ENCODE data around the gene KCNMB2. TPM values are rescaled to one million over a fixed set of nuclear protein-coding genes. Genes with fewer than 3 reads are reported as not detected.

The KCNMB2 gene
- total RNA-seq, 2 experiments from 2014 or later = not detected

- ChIA-PET CTCF (no interaction called here), POLR2A (no interaction called here)
- Mint-ChIP-seq H3K27me3 (no peaks in the 10 kb centered on the region), H3K4me3 (no peak overlapping the region), H3K4me1 (no peaks in the 10 kb centered on the region), H3K36me3 (ENCODE audit: low read depth) (no peaks in the 10 kb centered on the region), H3K9me3 (peaks cover 13% of the 10 kb centered on the region), H3K27ac (no peak overlapping the region)
- DNase-seq = no peak
Measured at GRCh38 chr3:178646186-178646862, 110.1 kb downstream of the KCNMB2 start.

DNA sequence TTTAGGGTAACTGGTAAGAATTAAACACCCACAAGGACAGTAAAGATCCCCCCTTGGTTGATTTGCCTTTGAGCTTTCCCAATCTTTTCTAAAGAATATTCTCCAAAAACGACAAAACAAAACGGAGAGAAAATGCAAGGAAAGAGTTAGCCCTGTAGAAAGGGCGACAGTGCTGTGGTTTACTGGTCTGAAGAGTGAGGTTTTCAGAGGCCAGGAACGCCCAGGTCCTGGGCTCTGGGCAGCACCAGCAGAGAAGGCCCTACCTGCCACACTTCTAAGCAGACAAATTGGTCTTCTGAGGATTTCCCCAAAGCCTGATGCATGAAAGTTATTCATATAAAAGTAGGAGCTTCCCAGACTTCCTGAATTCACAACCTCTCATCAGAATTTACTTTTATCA, 119.3 kb downstream of the KCNMB2 start:
- no peak for DNase-seq
- Mint-ChIP-seq H3K4me3 (no peak overlapping the region), H3K27me3 (no peaks in the 10 kb centered on the region), H3K9me3 (peaks cover 3% of the 10 kb centered on the region), H3K27ac (no peak overlapping the region), H3K4me1 (no peaks in the 10 kb centered on the region), H3K36me3 (ENCODE audit: low read depth) (no peaks in the 10 kb centered on the region)
- POLR2A ChIA-PET = no interaction called here
- CTCF ChIA-PET = interaction anchor here (0.5 kb wide), 1 partner anchor 1045 kb away, joined by 4 read pairs; no protein-coding TSS in a partner anchor

DNA sequence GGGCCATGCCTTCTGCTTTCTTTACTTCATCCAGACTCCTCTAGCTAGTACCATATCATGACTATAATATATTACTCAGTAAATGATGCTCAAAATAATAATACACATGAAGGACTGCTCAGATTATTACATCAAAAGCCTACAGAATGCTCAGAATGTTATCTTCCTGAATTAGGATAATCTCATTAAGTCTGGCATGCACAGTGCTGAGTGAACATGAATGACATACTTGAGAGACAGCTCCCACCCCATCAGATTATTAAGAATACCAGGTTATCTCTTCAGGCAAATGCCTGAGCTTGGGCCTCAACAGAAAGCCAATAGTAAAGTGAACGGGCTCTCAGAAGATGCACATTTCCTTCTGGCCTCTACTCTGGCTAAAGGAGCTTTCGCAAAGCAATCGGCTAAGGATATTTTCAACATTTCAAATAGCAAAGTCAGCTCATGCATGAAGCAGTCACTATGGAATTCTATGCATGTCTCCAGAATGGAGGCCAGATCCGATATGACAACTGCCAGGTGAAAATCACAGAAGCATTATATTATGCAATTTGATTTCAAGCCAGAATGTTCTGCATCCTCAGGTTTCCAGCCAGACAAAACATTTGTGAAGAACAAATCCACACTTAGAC, 122.6 kb downstream of the KCNMB2 start:
- ChIA-PET POLR2A (no interaction called here), CTCF (no interaction called here)
- no peak for DNase-seq
- no peaks in the 10 kb centered on the region for H3K27me3 Mint-ChIP-seq
- H3K36me3 Mint-ChIP-seq (ENCODE audit: low read depth) = no peaks in the 10 kb centered on the region
- H3K27ac Mint-ChIP-seq = no peak overlapping the region
- H3K4me1 Mint-ChIP-seq = no peaks in the 10 kb centered on the region
- H3K4me3 Mint-ChIP-seq = no peak overlapping the region
- H3K9me3 Mint-ChIP-seq = no peaks in the 10 kb centered on the region

DNA sequence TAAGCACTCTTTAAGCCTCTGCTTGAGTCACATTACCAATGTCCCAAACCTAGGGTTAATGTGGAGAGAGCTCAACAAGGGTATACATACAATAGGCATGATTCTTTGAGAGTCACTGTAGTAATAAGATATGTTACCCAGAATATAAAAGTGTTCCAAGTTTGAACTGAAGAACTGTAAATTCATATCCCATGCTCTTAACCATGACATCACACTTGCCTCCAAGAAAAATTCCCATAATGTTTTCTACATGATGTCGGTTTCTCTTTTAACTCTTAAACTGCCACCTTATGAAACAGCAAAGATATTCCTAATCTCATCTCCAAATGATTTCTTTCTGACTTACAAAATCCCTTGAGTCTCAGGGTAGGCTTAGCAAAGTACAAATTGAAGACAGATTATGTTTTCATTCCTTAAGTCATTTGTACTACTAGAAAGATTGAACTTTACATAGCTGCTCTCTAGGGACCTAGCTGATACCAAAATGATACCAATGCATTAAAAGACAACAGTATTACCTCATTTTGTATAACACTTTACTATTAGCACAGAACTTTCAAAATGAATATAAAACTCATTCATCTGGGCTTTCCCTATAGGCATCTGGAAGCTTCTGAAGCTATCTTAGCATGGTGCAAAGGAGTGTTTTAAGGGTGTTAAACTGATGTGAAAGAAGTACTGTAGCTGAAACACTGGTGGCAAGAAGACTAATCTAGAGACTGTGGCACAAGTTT, 127.1 kb downstream of the KCNMB2 start:
- no peaks in the 10 kb centered on the region for H3K36me3 Mint-ChIP-seq (ENCODE audit: low read depth)
- H3K4me1 Mint-ChIP-seq = no peaks in the 10 kb centered on the region
- no peak overlapping the region for H3K27ac Mint-ChIP-seq
- ChIA-PET CTCF (no interaction called here), POLR2A (no interaction called here)
- peaks cover 7% of the 10 kb centered on the region for H3K27me3 Mint-ChIP-seq
- H3K4me3 Mint-ChIP-seq = no peak overlapping the region
- H3K9me3 Mint-ChIP-seq = no peaks in the 10 kb centered on the region
- no peak for DNase-seq

- no peak overlapping the region for H3K4me3 Mint-ChIP-seq
Measured at GRCh38 chr3:178665747-178666146, 129.5 kb downstream of the KCNMB2 start.

DNA sequence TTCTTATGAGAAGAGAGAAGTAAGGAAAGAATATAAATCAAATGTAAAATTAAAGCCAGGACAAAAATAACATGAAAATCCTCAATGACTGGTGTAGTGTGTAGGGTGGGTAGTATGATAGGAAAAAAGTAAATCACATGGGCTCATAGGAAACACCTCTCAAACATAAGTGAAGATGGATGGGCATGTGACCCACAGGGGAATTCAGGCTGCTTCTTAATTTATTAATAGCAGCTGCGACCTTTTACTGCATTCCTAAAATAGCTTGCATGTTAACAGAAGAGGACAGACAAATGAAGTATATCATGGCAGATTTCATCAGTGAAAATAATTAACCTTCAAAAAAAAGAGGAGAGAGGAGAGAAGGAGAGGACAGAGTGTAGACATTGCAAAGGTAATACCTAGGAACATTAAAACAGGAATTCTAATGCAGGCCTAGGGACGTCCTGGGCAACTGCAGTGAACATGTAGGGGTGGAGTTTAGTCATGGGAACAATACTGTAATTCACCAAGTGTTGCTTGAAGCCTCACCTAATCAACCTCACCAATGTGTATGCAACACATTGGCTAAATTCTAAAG, 132.9 kb downstream of the KCNMB2 start:
- H3K27ac Mint-ChIP-seq = no peak overlapping the region
- H3K36me3 Mint-ChIP-seq (ENCODE audit: low read depth) = no peaks in the 10 kb centered on the region
- H3K4me1 Mint-ChIP-seq = peaks cover 11% of the 10 kb centered on the region
- H3K4me3 Mint-ChIP-seq = no peak overlapping the region
- ChIA-PET CTCF (no interaction called here), POLR2A (no interaction called here)
- no peaks in the 10 kb centered on the region for H3K9me3 Mint-ChIP-seq
- no peak for DNase-seq
- peaks cover 5% of the 10 kb centered on the region for H3K27me3 Mint-ChIP-seq

More at GRCh38 chr3:178665747-178666146, 129.5 kb downstream of the KCNMB2 start:
- no peaks in the 10 kb centered on the region for H3K9me3 Mint-ChIP-seq
- no peak overlapping the region for H3K27ac Mint-ChIP-seq
- H3K36me3 Mint-ChIP-seq (ENCODE audit: low read depth) = no peaks in the 10 kb centered on the region
- POLR2A ChIA-PET = no interaction called here
- peaks cover 11% of the 10 kb centered on the region for H3K4me1 Mint-ChIP-seq
- no peak for DNase-seq
- CTCF ChIA-PET = no interaction called here
- H3K27me3 Mint-ChIP-seq = peaks cover 7% of the 10 kb centered on the region

DNA sequence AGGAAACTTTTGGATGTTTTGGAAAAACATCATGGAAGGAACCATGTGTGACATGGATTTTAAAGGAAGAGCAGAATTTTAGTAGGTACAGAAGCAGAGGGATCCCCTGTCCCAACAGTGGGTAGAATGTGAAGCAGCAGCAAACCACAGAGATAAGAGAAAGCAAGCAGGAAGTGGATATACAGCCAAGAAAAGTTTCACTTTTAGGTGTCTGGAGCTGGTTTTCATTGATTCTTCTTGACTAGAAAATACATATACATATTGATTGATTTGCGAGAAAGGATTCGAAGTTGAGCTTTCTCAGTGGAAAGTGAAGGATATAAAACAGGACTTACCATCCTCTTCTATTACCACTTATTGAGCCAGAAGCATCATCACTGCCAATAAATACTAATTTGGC, 133.5 kb downstream of the KCNMB2 start:
- no peak overlapping the region for H3K4me3 Mint-ChIP-seq
- no peaks in the 10 kb centered on the region for H3K9me3 Mint-ChIP-seq
- ChIA-PET POLR2A (no interaction called here), CTCF (no interaction called here)
- H3K27ac Mint-ChIP-seq = no peak overlapping the region
- no peaks in the 10 kb centered on the region for H3K27me3 Mint-ChIP-seq
- H3K4me1 Mint-ChIP-seq = peaks cover 11% of the 10 kb centered on the region
- no peak for DNase-seq
- no peaks in the 10 kb centered on the region for H3K36me3 Mint-ChIP-seq (ENCODE audit: low read depth)

GRCh38 chr3:178671377-178671776, 135.1 kb downstream of the KCNMB2 start:
- H3K9me3 Mint-ChIP-seq = no peaks in the 10 kb centered on the region
- ChIA-PET POLR2A (no interaction called here), CTCF (no interaction called here)
- H3K27ac Mint-ChIP-seq = no peak overlapping the region
- H3K27me3 Mint-ChIP-seq = no peaks in the 10 kb centered on the region
- no peak for DNase-seq
- no peak overlapping the region for H3K4me3 Mint-ChIP-seq
- H3K4me1 Mint-ChIP-seq = peaks cover 11% of the 10 kb centered on the region
- no peaks in the 10 kb centered on the region for H3K36me3 Mint-ChIP-seq (ENCODE audit: low read depth)

DNA sequence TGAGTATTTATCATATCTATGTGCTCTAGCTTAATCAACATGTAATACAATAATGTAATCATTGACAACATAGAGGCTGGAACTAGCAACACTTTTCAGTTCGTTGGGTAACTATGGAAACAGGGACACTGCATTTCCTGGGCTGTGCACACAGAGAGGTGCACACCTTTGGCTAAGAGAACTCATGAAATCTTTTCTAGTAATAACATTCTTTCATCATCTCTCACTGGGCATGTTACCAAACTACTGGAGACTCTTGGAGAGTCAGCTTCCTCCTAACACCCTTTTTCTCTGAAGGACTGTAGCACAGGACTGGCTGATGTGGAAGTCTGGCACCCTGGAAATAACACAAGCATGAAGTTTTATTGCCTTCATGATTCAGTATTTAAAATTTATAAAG, 135.6 kb downstream of the KCNMB2 start:
- CTCF ChIA-PET = no interaction called here
- Mint-ChIP-seq H3K27ac (no peak overlapping the region), H3K9me3 (no peaks in the 10 kb centered on the region), H3K36me3 (ENCODE audit: low read depth) (no peaks in the 10 kb centered on the region), H3K27me3 (no peaks in the 10 kb centered on the region), H3K4me3 (no peak overlapping the region), H3K4me1 (peaks cover 11% of the 10 kb centered on the region)
- POLR2A ChIA-PET = no interaction called here
- no peak for DNase-seq

GRCh38 chr3:178672275-178672674, 136.0 kb downstream of the KCNMB2 start:
- Mint-ChIP-seq H3K9me3 (no peaks in the 10 kb centered on the region), H3K36me3 (ENCODE audit: low read depth) (no peaks in the 10 kb centered on the region), H3K4me3 (no peak overlapping the region), H3K27me3 (no peaks in the 10 kb centered on the region), H3K4me1 (peaks cover 11% of the 10 kb centered on the region), H3K27ac (no peak overlapping the region)
- ChIA-PET CTCF (no interaction called here), POLR2A (no interaction called here)
- DNase-seq = no peak

DNA sequence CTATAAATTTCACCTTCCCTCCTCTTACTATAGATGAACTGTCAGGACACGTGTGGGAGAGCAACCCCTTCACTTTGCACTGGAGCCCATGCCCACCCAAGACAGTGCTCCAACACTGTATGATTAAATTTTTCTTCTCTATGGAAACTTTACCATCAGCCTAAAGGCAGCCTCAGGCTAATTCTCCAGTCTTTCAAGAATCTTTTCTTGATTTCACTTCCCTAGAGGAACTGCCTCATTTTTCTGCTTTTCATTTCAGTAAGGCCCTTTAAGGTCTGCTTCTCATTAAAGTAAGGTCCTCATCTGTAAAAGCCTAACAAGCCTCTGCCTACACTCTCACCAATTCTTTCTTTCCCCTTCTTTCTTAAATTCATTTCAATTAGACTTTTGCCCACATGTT, 137.3 kb downstream of the KCNMB2 start:
- Mint-ChIP-seq H3K36me3 (ENCODE audit: low read depth) (no peaks in the 10 kb centered on the region), H3K9me3 (no peaks in the 10 kb centered on the region)
- POLR2A ChIA-PET = no interaction called here

GRCh38 chr3:178676077-178676476, 139.8 kb downstream of the KCNMB2 start:
- POLR2A ChIA-PET = no interaction called here

More for the DNA sequence above, 137.3 kb downstream of the KCNMB2 start:
- CTCF ChIA-PET = no interaction called here
- peaks cover 11% of the 10 kb centered on the region for H3K4me1 Mint-ChIP-seq
- no peak for DNase-seq
- no peak overlapping the region for H3K27ac Mint-ChIP-seq
- no peak overlapping the region for H3K4me3 Mint-ChIP-seq
- no peaks in the 10 kb centered on the region for H3K27me3 Mint-ChIP-seq

DNA sequence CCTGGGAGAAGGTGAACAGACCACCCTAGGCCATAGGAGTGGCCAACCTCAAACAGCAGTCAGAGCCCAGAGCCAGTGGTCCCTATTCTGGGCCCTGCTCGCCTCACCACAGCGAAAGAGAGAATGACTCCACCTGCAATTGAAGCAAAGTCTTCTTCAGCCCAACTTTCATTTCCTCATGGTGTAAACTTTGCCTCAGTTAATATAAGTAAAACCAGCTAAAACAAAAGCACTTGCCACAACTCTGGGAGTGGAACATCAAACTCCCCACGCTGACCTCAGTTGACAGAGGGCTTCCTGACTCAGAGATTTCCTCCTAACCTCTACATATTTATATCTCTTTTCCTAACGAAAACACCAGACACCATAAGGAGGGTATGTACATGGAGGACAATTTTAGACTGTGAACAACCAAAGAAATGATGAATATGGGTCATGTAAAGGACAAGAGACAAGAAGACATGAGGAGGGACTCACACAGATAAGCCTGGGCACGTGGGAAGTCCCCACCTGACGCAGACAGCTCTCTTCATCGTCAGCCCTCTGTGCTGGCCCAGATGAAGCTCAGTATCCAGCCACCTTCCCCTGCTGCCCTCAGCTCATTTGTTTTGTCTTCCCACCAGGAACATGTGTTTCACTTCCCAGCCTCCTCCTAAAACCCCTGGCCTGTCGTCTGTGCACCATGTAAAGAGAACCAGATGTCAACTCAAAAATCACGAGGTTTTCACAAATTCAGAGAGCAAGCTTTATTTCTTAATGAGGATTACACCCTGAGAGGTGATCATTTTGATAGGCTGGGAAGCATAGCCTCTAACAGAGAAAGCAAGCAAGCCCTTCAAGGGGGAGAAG, 140.9 kb downstream of the KCNMB2 start:
- ChIA-PET CTCF (no interaction called here), POLR2A (no interaction called here)
- Mint-ChIP-seq H3K4me1 (no peaks in the 10 kb centered on the region), H3K27me3 (no peaks in the 10 kb centered on the region), H3K27ac (no peak overlapping the region), H3K9me3 (no peaks in the 10 kb centered on the region), H3K4me3 (no peak overlapping the region), H3K36me3 (ENCODE audit: low read depth) (no peaks in the 10 kb centered on the region)
- no peak for DNase-seq

More at GRCh38 chr3:178676077-178676476, 139.8 kb downstream of the KCNMB2 start:
- H3K4me3 Mint-ChIP-seq = no peak overlapping the region
- H3K27ac Mint-ChIP-seq = no peak overlapping the region
- no peaks in the 10 kb centered on the region for H3K27me3 Mint-ChIP-seq
- H3K4me1 Mint-ChIP-seq = no peaks in the 10 kb centered on the region
- no peak for DNase-seq
- CTCF ChIA-PET = no interaction called here
- no peaks in the 10 kb centered on the region for H3K9me3 Mint-ChIP-seq
- H3K36me3 Mint-ChIP-seq (ENCODE audit: low read depth) = no peaks in the 10 kb centered on the region

Measured in activated CD4-positive, alpha-beta T cell treated with anti-CD3 and anti-CD28 coated beads, Interleukin-2, amount 10 ng/mL, durations not matched to agents 7 days and 5 days (primary cell).